ENCODE data around the gene DOCK2.

DNA sequence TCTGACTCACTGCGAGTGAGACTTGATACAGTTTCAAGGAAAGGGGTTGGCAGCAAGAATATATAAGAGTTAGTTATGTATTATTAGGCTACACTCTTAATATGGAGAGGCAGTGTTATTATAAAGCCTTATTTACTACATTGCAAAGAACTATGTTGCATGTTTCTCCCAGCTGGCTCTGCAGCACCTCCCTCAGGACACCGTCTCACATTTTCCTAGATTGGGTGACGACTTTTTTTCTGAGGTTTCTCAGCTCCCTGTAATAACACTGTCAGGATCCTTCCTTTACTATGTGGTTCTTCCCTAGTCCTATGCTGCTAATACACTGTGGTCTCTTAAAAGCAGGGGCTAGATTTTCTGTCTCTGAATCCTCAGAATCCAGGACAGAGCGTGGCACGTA, 189.5 kb downstream of the DOCK2 start:
- TF ChIP-seq, protein P1, sequence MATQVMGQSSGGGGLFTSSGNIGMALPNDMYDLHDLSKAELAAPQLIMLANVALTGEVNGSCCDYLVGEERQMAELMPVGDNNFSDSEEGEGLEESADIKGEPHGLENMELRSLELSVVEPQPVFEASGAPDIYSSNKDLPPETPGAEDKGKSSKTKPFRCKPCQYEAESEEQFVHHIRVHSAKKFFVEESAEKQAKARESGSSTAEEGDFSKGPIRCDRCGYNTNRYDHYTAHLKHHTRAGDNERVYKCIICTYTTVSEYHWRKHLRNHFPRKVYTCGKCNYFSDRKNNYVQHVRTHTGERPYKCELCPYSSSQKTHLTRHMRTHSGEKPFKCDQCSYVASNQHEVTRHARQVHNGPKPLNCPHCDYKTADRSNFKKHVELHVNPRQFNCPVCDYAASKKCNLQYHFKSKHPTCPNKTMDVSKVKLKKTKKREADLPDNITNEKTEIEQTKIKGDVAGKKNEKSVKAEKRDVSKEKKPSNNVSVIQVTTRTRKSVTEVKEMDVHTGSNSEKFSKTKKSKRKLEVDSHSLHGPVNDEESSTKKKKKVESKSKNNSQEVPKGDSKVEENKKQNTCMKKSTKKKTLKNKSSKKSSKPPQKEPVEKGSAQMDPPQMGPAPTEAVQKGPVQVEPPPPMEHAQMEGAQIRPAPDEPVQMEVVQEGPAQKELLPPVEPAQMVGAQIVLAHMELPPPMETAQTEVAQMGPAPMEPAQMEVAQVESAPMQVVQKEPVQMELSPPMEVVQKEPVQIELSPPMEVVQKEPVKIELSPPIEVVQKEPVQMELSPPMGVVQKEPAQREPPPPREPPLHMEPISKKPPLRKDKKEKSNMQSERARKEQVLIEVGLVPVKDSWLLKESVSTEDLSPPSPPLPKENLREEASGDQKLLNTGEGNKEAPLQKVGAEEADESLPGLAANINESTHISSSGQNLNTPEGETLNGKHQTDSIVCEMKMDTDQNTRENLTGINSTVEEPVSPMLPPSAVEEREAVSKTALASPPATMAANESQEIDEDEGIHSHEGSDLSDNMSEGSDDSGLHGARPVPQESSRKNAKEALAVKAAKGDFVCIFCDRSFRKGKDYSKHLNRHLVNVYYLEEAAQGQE (IDR thresholded peaks at IDR 0.05; ENCODE audit: insufficient read depth in 1 of 2, low read depth in 2 of 2, low read length in 2 of 2): no peak
- TF ChIP-seq POLR2AphosphoS5 (IDR thresholded peaks at IDR 0.05; ENCODE audit: low read depth, low read length) (no peak), TAF1 (IDR thresholded peaks at IDR 0.05; ENCODE audit: borderline replicate concordance, insufficient read depth, low read length) (no peak)
